GM23338 (cell line): ENCODE data around the gene YES1. TPM values are rescaled to one million over a fixed set of nuclear protein-coding genes. Genes with fewer than 3 reads are reported as not detected.

Experiments
- ATAC-seq: fragments of 200-7000 bp; cut with Tn5 transposase; 3 replicates; pipeline ENCODE4 v1.9.1; 2020
- DNase-seq: peaks from one replicate; pipeline ENCODE4 v3.0.0-alpha.2; 2015; ENCODE audit warnings: low spot score
- H2AFZ ChIP-seq: fragments of 200-600 bp; sonication (generic); 2 replicates; pipeline ENCODE4 v1.8.0; 2016; ENCODE audit warnings: antibody characterized with exemption, mild to moderate bottlenecking, moderate library complexity
- H3F3A ChIP-seq: fragments of 200-600 bp; sonication (generic); replicated peaks from 2 replicates; pipeline ENCODE4 v1.8.0; 2017; ENCODE audit warnings: antibody characterized with exemption, mixed run types, low read depth
- H3K27ac ChIP-seq: fragments of 200-600 bp; sonication (generic); 2 replicates; pipeline ENCODE4 v1.6.1; 2016; ENCODE audit warnings: low read depth
- H3K27me3 ChIP-seq: fragments of 200-600 bp; sonication (generic); 2 replicates; pipeline ENCODE4 v1.8.0; 2016; ENCODE audit warnings: mild to moderate bottlenecking, mixed run types, moderate library complexity; ENCODE audit not compliant: insufficient read depth
- H3K36me3 ChIP-seq: fragments of 200-600 bp; sonication (generic); 2 replicates; pipeline ENCODE4 v1.8.0; 2016; ENCODE audit warnings: mild to moderate bottlenecking; ENCODE audit not compliant: insufficient read depth
- H3K4me1 ChIP-seq: fragments of 200-600 bp; sonication (generic); 2 replicates; pipeline ENCODE4 v1.8.0; 2016; ENCODE audit warnings: mild to moderate bottlenecking, moderate library complexity; ENCODE audit not compliant: insufficient read depth
- H3K4me2 ChIP-seq: fragments of 200-600 bp; sonication (generic); 2 replicates; pipeline ENCODE4 v1.7.1; 2017; ENCODE audit warnings: mixed run types
- H3K4me3 ChIP-seq: fragments of 200-600 bp; sonication (generic); 2 replicates; pipeline ENCODE4 v1.6.1; 2016; ENCODE audit warnings: mixed run types
- H3K79me2 ChIP-seq: fragments of 200-600 bp; sonication (generic); replicated peaks from 2 replicates; pipeline ENCODE4 v1.8.0; 2017; ENCODE audit warnings: mild to moderate bottlenecking; ENCODE audit not compliant: insufficient read depth
- H3K9me2 ChIP-seq: fragments of 200-600 bp; sonication (generic); 2 replicates; pipeline ENCODE4 v1.8.0; 2017; ENCODE audit not compliant: insufficient read depth
- H4K20me1 ChIP-seq: fragments of 200-600 bp; sonication (generic); replicated peaks from 2 replicates; pipeline ENCODE4 v1.8.0; 2017; ENCODE audit warnings: mild to moderate bottlenecking; ENCODE audit not compliant: insufficient read depth
- H3K27ac Mint-ChIP-seq: 2 replicates; pipeline ENCODE4 v1.8.0; 2020; ENCODE audit warnings: inconsistent platforms, mild to moderate bottlenecking, moderate library complexity, mixed read lengths
- H3K27me3 Mint-ChIP-seq: 3 replicates; pipeline ENCODE4 v1.8.0; 2022; ENCODE audit warnings: low read depth, mild to moderate bottlenecking, moderate library complexity, mixed read lengths, inconsistent platforms; ENCODE audit not compliant: insufficient read depth, poor library complexity
- H3K36me3 Mint-ChIP-seq: 3 replicates; pipeline ENCODE4 v1.8.0; 2021; ENCODE audit warnings: low read depth, mild to moderate bottlenecking, inconsistent platforms, moderate library complexity, mixed read lengths
- H3K4me1 Mint-ChIP-seq: 3 replicates; pipeline ENCODE4 v1.8.0; 2020; ENCODE audit warnings: mild to moderate bottlenecking, inconsistent platforms, mixed read lengths
- H3K4me3 Mint-ChIP-seq: 3 replicates; pipeline ENCODE4 v1.8.0; 2021; ENCODE audit warnings: moderate library complexity, mild to moderate bottlenecking, inconsistent platforms, mixed read lengths
- H3K9me3 Mint-ChIP-seq: 3 replicates; pipeline ENCODE4 v1.8.0; 2020; ENCODE audit warnings: moderate library complexity, mild to moderate bottlenecking, inconsistent platforms, mixed read lengths
- CREB1 ChIP-seq: fragments of 250-450 bp; sonication (Bioruptor Pico); IDR thresholded peaks from 2 replicates; pipeline ENCODE4 v1.5.0; 2020; ENCODE audit warnings: low read depth, mild to moderate bottlenecking, moderate library complexity
- EZH2 ChIP-seq: fragments of 200-600 bp; sonication (generic); IDR thresholded peaks from one replicate; pipeline ENCODE4 v1.8.0; 2017; ENCODE audit warnings: antibody characterized with exemption, mild to moderate bottlenecking, low read depth; ENCODE audit not compliant: unreplicated experiment
- EZH2phosphoT487 ChIP-seq: fragments of 200-600 bp; sonication (generic); IDR thresholded peaks from one replicate; pipeline ENCODE4 v1.8.1; 2018; ENCODE audit warnings: antibody characterized with exemption; ENCODE audit not compliant: unreplicated experiment
- NANOG ChIP-seq: IDR thresholded peaks from 2 replicates; pipeline ENCODE4 v1.6.1; 2016; ENCODE audit warnings: antibody characterized with exemption, borderline replicate concordance
- POLR2AphosphoS5 ChIP-seq: IDR thresholded peaks from 2 replicates; pipeline ENCODE4 v1.6.1; 2016; ENCODE audit warnings: antibody characterized with exemption, low read depth
- ZNF114 ChIP-seq: fragments of 250-450 bp; sonication (Bioruptor Pico); IDR thresholded peaks from 2 replicates; pipeline ENCODE4 v1.5.0; 2020; ENCODE audit warnings: mild to moderate bottlenecking, moderate library complexity
- polyA plus RNA-seq: library from polyadenylated mRNA; unstranded; fragments of >200 nt; fragmentation: Nextera tagmentation; extraction: Ambion mirVana; gene quantifications from 2 replicates; pipeline ENCODE4 v1.2.1, GENCODE V29; 2016
- total RNA-seq: library from RNA; depleted of rRNA; stranded (reverse); fragments of >200 nt; shearing (Covaris generic); gene quantifications from 2 replicates; pipeline ENCODE4 v1.2.3, GENCODE V29; 2014
- TF ChIP-seq, protein P1 (sequence below): fragments of 250-450 bp; sonication (Bioruptor Pico); IDR thresholded peaks from 2 replicates; pipeline ENCODE4 v1.5.0; 2020; ENCODE audit warnings: mild to moderate bottlenecking, moderate library complexity
- TF ChIP-seq, protein P2 (sequence below): IDR thresholded peaks from one replicate; pipeline ENCODE4 v1.6.1; 2018; ENCODE audit warnings: antibody characterized with exemption; ENCODE audit not compliant: unreplicated experiment

YES1 gene
- total and polyA plus RNA-seq, 2 experiments from 2014 or later = 25.4 to 327 TPM

DNA sequence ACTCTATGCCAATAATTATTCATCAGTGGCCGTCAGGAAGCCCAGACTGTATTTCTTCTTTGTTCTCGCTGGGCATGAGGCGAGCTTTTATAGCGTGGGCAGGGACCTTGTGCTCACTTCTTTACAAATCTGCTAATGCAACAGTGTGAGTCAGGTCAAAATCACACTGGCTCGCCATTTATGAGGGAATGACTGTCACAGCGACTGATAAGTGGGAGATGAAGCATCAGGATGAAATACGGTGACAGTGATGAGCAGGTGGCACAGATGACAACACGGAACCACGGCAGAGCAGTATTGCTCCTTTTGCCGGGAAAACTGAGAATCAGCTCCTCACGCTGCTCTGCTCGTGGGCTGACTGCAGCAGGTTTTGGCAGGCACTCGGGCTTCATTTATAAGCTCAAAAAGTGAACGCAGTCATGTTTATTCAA lies 134.1 kb downstream of the YES1 start (continued):
- no peak for TF ChIP-seq NANOG
- TF ChIP-seq, protein P1, sequence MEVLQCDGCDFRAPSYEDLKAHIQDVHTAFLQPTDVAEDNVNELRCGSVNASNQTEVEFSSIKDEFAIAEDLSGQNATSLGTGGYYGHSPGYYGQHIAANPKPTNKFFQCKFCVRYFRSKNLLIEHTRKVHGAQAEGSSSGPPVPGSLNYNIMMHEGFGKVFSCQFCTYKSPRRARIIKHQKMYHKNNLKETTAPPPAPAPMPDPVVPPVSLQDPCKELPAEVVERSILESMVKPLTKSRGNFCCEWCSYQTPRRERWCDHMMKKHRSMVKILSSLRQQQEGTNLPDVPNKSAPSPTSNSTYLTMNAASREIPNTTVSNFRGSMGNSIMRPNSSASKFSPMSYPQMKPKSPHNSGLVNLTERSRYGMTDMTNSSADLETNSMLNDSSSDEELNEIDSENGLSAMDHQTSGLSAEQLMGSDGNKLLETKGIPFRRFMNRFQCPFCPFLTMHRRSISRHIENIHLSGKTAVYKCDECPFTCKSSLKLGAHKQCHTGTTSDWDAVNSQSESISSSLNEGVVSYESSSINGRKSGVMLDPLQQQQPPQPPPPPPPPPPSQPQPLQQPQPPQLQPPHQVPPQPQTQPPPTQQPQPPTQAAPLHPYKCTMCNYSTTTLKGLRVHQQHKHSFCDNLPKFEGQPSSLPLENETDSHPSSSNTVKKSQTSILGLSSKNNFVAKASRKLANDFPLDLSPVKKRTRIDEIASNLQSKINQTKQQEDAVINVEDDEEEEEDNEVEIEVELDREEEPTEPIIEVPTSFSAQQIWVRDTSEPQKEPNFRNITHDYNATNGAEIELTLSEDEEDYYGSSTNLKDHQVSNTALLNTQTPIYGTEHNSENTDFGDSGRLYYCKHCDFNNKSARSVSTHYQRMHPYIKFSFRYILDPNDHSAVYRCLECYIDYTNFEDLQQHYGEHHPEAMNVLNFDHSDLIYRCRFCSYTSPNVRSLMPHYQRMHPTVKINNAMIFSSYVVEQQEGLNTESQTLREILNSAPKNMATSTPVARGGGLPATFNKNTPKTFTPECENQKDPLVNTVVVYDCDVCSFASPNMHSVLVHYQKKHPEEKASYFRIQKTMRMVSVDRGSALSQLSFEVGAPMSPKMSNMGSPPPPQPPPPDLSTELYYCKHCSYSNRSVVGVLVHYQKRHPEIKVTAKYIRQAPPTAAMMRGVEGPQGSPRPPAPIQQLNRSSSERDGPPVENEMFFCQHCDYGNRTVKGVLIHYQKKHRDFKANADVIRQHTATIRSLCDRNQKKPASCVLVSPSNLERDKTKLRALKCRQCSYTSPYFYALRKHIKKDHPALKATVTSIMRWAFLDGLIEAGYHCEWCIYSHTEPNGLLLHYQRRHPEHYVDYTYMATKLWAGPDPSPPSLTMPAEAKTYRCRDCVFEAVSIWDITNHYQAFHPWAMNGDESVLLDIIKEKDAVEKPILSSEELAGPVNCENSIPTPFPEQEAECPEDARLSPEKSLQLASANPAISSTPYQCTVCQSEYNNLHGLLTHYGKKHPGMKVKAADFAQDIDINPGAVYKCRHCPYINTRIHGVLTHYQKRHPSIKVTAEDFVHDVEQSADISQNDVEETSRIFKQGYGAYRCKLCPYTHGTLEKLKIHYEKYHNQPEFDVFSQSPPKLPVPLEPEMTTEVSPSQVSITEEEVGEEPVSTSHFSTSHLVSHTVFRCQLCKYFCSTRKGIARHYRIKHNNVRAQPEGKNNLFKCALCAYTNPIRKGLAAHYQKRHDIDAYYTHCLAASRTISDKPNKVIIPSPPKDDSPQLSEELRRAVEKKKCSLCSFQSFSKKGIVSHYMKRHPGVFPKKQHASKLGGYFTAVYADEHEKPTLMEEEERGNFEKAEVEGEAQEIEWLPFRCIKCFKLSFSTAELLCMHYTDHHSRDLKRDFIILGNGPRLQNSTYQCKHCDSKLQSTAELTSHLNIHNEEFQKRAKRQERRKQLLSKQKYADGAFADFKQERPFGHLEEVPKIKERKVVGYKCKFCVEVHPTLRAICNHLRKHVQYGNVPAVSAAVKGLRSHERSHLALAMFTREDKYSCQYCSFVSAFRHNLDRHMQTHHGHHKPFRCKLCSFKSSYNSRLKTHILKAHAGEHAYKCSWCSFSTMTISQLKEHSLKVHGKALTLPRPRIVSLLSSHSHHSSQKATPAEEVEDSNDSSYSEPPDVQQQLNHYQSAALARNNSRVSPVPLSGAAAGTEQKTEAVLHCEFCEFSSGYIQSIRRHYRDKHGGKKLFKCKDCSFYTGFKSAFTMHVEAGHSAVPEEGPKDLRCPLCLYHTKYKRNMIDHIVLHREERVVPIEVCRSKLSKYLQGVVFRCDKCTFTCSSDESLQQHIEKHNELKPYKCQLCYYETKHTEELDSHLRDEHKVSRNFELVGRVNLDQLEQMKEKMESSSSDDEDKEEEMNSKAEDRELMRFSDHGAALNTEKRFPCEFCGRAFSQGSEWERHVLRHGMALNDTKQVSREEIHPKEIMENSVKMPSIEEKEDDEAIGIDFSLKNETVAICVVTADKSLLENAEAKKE = no peak

DNA sequence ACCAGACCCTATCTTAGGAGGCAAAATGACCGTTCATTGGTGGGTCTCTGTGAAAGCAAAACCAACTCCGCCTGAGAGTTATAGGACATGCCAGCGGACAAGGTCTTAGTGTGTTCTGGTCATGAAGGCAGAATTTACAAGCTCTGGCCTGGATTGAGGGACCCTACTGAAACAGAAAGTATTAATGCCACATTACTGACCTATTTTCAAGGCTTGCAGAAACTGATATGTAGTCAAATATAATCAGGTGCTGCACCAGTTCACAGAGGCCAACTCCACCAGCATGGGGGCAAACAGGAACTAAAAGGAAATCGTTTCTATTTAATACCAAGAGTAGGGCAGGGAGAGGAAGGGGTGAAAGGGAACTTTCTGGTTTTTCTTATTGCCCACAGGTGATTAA lies 134.9 kb downstream of the YES1 start:
- ATAC-seq = no peak
- H3K9me2 ChIP-seq = no peaks in the 10 kb centered on the region
- no peak overlapping the region for H3K4me3 ChIP-seq
- H2AFZ ChIP-seq = no peak overlapping the region
- Mint-ChIP-seq H3K4me3 (no peak overlapping the region), H3K27ac (no peak overlapping the region), H3K4me1 (peaks cover 7% of the 10 kb centered on the region; the same call in 2 of the 3 replicates), H3K36me3 (peaks cover 83% of the 10 kb centered on the region), H3K9me3 (no peaks in the 10 kb centered on the region), H3K27me3 (peaks cover 21% of the 10 kb centered on the region)
- H3K4me1 ChIP-seq = no peaks in the 10 kb centered on the region
- H3K4me2 ChIP-seq = no peak overlapping the region
- no peaks in the 10 kb centered on the region; the same call in 1 of the 2 replicates for H3F3A ChIP-seq
- H3K36me3 ChIP-seq = peaks cover 36% of the 10 kb centered on the region
- H3K79me2 ChIP-seq = no peaks in the 10 kb centered on the region
- no peak for DNase-seq
- H4K20me1 ChIP-seq = no peaks in the 10 kb centered on the region; the same call in 1 of the 2 replicates
- H3K27me3 ChIP-seq = no peaks in the 10 kb centered on the region
- H3K27ac ChIP-seq = 0 out of 2 replicates have a peak overlapping the region, but pooled peaks have one; percentile 19
- TF ChIP-seq EZH2 (no peak), EZH2phosphoT487 (no peak), CREB1 (CRISPR knock-in tag) (no peak), ZNF114 (CRISPR knock-in tag) (no peak), POLR2AphosphoS5 (no peak), NANOG (no peak)
- TF ChIP-seq, protein P2, sequence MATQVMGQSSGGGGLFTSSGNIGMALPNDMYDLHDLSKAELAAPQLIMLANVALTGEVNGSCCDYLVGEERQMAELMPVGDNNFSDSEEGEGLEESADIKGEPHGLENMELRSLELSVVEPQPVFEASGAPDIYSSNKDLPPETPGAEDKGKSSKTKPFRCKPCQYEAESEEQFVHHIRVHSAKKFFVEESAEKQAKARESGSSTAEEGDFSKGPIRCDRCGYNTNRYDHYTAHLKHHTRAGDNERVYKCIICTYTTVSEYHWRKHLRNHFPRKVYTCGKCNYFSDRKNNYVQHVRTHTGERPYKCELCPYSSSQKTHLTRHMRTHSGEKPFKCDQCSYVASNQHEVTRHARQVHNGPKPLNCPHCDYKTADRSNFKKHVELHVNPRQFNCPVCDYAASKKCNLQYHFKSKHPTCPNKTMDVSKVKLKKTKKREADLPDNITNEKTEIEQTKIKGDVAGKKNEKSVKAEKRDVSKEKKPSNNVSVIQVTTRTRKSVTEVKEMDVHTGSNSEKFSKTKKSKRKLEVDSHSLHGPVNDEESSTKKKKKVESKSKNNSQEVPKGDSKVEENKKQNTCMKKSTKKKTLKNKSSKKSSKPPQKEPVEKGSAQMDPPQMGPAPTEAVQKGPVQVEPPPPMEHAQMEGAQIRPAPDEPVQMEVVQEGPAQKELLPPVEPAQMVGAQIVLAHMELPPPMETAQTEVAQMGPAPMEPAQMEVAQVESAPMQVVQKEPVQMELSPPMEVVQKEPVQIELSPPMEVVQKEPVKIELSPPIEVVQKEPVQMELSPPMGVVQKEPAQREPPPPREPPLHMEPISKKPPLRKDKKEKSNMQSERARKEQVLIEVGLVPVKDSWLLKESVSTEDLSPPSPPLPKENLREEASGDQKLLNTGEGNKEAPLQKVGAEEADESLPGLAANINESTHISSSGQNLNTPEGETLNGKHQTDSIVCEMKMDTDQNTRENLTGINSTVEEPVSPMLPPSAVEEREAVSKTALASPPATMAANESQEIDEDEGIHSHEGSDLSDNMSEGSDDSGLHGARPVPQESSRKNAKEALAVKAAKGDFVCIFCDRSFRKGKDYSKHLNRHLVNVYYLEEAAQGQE = no peak
